ENCODE data around the gene ETS1. TPM values are rescaled to one million over a fixed set of nuclear protein-coding genes. Genes with fewer than 3 reads are reported as not detected.

The ETS1 gene
- total and polyA plus RNA-seq, 5 experiments from 2014 or later, result 407 to 962 (median 433) TPM

DNA sequence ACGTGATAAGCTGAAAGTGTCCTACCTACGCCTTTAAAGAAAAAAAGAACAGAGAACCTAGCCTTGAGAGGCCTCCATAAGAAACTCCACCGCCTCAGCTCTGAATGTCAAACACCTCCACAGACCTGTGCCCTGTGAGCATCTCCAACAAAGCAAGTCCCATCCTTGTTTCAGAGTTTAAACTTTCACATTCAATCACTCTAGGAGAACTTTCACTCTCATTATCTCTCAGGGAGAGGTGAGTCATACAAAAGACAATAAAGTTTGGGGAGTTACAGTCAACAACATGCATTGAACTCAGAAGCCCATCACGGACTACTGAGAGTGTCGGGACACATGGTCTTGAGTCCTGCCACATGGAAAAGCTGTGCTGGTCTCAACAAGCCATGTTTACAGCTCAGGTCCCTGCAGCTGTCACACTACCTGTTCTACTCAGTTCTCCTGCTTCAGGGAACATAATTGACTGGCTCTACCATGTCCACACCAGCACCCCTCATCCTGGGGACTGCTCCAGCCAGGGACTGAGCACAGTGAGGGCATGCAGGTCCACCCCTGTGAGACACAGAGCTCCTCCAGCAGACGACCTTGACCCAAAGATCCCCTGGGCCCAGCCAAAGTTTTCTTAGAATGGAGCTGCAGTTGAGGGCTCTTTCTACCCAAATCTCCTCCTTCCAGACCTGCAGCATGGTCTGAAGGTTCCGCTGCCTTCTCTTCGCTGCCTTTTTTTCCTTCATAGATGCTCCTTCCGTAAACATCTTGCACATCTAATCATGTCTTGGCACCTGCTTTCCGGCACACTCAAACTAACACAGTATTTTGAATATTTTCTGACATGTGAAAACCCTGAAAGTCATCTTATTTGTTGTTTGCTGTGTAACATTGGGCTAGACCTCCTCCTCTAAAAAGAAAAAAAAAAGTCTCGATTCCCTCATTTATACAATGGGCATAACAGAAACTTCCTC, 114.9 kb downstream of the ETS1 start:
- Mint-ChIP-seq H3K4me3 (peak overlapping the region; percentile 75 to 93 (median 88)), H3K9me3 (no peaks in the 10 kb centered on the region), H3K36me3 (peaks cover 30 to 99% (median 72%) of the 10 kb centered on the region in 3 donors), H3K27ac (peak overlapping the region; percentile 93 to 99 (median 98)), H3K27me3 (no peaks in the 10 kb centered on the region), H3K4me1 (peaks cover 67 to 100% (median 96%) of the 10 kb centered on the region in 4 donors)
- POLR2A ChIA-PET, result interaction anchor here (0.7 to 18.1 kb wide), 21 partner anchors 10 to 186 kb away, joined by 3 to 398 read pairs (median 8); no protein-coding TSS in a partner anchor
- DNase-seq, result peak in 6 of 10 donors; percentile 26 to 56 (median 50)
- ATAC-seq, result peak; percentile 2 to 33

DNA sequence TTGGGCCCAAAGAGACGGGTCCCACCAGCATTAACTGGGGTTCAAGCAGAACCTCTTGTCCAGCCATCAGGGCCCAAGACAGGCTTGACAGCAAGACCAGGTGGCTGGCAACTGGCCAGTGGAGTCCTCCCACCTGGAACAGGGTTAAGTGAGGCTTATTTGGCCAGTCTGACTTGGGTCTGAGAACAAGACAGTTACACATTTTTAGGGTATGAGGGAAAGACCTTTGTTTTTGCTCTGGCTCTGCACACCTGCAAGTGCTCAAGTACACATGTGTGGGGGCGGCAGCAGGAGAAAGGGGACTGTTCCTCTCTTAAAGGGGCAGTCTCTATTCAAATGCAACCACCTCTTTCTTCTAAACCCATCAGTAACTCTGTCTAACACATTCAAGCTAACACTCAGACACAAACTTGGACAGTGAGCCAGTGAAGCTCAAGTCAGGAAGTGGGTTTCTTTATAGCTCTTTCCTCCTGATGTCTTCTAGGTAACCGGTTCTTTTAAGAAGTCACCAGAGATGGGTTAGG, 116.2 kb downstream of the ETS1 start:
- peaks cover 26 to 99% (median 75%) of the 10 kb centered on the region in 3 donors for H3K36me3 Mint-ChIP-seq
- no peaks in the 10 kb centered on the region for H3K9me3 Mint-ChIP-seq
- POLR2A ChIA-PET, result interaction anchor here (1.3 to 18.1 kb wide), 14 partner anchors 8 to 175 kb away, joined by 3 to 398 read pairs (median 32); no protein-coding TSS in a partner anchor
- ATAC-seq (peak; percentile 43 to 54), DNase-seq (peak; percentile 25 to 85 (median 65))
- H3K4me1 Mint-ChIP-seq, result peaks cover 65 to 100% (median 96%) of the 10 kb centered on the region in 4 donors
- no peaks in the 10 kb centered on the region for H3K27me3 Mint-ChIP-seq
- peak overlapping the region; percentile 93 to 99 (median 98) for H3K27ac Mint-ChIP-seq
- H3K4me3 Mint-ChIP-seq, result peak overlapping the region; percentile 75 to 93 (median 88)

DNA sequence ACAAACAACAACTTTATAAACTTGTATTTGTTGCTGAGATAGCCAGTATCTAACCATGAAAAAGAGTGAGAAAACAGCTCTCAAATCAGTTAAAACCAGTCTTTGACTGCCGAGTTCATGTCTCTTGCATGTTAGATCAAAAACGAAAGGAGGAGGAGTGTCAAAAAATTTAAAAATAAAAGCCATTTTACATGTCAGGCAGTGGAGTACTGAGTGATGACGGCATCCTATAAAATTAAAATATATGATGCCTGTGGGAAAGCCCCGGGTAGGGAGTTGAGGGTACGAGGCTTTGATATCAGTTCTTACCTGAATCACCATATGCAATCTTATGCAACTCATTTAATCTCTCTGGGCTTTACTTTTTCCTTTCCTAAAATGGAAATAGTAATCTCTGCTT, 117.3 kb downstream of the ETS1 start:
- Mint-ChIP-seq H3K4me3 (peak overlapping the region; percentile 63 to 89 (median 85)), H3K4me1 (peaks cover 69 to 100% (median 96%) of the 10 kb centered on the region in 4 donors), H3K27me3 (no peaks in the 10 kb centered on the region), H3K36me3 (peaks cover 23 to 99% (median 71%) of the 10 kb centered on the region in 3 donors), H3K9me3 (no peaks in the 10 kb centered on the region), H3K27ac (peak overlapping the region; percentile 93 to 99 (median 98))
- POLR2A ChIA-PET, result interaction anchor here (1.2 to 18.1 kb wide), 11 partner anchors 7 to 185 kb away, joined by 3 to 398 read pairs (median 20); no protein-coding TSS in a partner anchor
- DNase-seq, result peak in 7 of 10 donors; percentile 51 to 85 (median 73)
- ATAC-seq, result peak; percentile 24 to 63

DNA sequence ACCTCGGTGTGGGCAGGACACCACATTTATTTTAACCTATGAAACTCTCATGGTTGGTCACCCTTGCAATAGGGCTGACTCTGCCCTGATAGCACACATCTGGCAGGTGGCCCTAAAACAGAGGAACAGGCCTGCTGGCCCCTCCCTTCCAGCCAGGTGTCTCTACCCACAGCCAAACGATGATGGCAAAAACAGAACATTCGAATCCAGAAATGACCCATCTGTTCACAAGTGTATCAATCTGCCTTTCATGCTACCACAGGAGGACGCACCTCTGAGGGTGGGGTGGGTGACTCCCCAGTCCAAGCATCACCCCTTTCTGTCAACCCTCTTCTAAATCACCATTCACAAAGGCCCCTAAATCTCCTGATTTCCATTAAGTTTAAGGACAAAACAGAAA, 118.1 kb downstream of the ETS1 start:
- ATAC-seq, result no peak
- H3K9me3 Mint-ChIP-seq, result no peaks in the 10 kb centered on the region
- POLR2A ChIA-PET, result interaction anchor here (0.9 to 18.1 kb wide), 16 partner anchors 5 to 185 kb away, joined by 3 to 398 read pairs (median 6); no protein-coding TSS in a partner anchor
- no peaks in the 10 kb centered on the region for H3K27me3 Mint-ChIP-seq
- peaks cover 69 to 100% (median 96%) of the 10 kb centered on the region in 4 donors for H3K4me1 Mint-ChIP-seq
- no peak for DNase-seq
- H3K4me3 Mint-ChIP-seq, result peak overlapping the region; percentile 63 to 89 (median 85)
- peak overlapping the region; percentile 93 to 99 (median 98) for H3K27ac Mint-ChIP-seq
- peaks cover 16 to 99% (median 72%) of the 10 kb centered on the region in 3 donors for H3K36me3 Mint-ChIP-seq

DNA sequence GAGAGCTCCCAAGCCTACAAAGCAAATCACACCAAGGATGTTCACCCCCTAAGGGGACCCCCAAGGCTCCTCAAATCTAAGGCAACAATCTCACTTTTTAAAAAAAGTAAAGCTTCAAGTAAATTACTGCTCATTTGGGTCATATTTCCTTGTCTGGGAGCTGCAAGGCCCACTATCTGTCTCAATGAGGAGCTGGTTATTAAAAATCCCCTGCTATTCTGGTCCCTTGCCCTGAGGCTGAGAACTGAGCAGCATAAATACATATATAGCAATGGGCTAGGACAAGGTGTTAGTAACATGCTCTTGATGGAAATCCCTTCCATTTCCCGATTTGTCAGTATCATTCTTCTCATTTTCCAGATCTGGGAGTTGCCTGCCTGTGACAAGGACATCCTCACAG, 119.2 kb downstream of the ETS1 start:
- no peak for ATAC-seq
- Mint-ChIP-seq H3K4me3 (peak overlapping the region; percentile 66 to 89 (median 86)), H3K9me3 (no peaks in the 10 kb centered on the region), H3K4me1 (peaks cover 70 to 100% (median 96%) of the 10 kb centered on the region in 4 donors), H3K36me3 (peaks cover 16 to 99% (median 76%) of the 10 kb centered on the region in 3 donors), H3K27ac (peak overlapping the region; percentile 93 to 99 (median 98)), H3K27me3 (no peaks in the 10 kb centered on the region)
- DNase-seq, result no peak
- POLR2A ChIA-PET, result interaction anchor here (1.0 to 18.1 kb wide), 12 partner anchors 6 to 172 kb away, joined by 3 to 398 read pairs (median 8); no protein-coding TSS in a partner anchor

DNA sequence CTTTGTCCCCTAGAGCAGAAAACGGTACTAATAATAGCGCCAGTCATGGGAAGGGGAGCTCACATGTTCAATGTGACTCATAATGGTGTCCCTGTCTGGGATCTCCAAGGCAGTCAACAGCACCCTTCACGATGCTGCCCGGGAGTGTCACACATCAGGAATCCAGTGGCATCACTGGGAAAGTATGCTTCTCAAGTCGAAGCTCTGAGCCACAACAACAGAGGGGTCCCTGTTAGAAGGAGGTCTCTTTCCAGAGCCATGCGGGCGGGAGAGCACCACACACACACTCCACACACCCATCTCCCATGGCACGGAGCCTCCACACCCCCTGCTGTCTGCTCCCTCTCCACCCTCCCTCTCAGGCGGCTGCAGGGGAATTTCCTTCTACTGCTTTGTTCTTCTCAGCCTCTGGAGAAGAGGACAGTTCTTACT, 119.7 kb downstream of the ETS1 start:
- POLR2A ChIA-PET, result interaction anchor here (1.0 to 18.1 kb wide), 12 partner anchors 6 to 172 kb away, joined by 3 to 398 read pairs (median 6); no protein-coding TSS in a partner anchor

DNA sequence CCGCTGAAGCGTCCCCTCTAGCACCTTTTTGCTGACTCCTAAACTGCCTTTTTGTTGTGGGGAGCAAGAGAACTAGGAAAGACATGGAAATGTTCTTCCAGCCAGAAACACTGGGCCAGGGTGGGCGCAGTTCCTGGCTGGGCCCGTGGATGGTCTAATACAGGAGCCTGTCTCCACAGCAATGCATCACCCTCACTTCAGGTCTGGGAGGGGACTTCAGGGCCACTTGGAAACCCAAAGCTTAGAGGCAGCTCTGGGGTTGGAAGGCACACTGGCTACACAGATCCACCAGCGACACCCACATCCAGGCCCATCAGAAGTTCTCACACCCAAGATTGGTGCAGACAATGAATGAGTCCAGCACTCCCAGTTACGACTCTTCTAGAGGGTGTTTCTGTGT, 120.3 kb downstream of the ETS1 start:
- ATAC-seq (peak; percentile 3 to 7), DNase-seq (no peak)
- H3K27ac Mint-ChIP-seq, result peak overlapping the region; percentile 93 to 99 (median 98)
- peaks cover 68 to 100% (median 95%) of the 10 kb centered on the region in 4 donors for H3K4me1 Mint-ChIP-seq
- H3K36me3 Mint-ChIP-seq, result peaks cover 12 to 99% (median 80%) of the 10 kb centered on the region in 3 donors
- POLR2A ChIA-PET, result interaction anchor here (1.0 to 18.1 kb wide), 11 partner anchors 7 to 171 kb away, joined by 3 to 398 read pairs (median 7); no protein-coding TSS in a partner anchor
- peak overlapping the region; percentile 66 to 89 (median 86) for H3K4me3 Mint-ChIP-seq
- no peaks in the 10 kb centered on the region for H3K27me3 Mint-ChIP-seq
- no peaks in the 10 kb centered on the region for H3K9me3 Mint-ChIP-seq

More for the DNA sequence above, 119.7 kb downstream of the ETS1 start:
- Mint-ChIP-seq H3K4me1 (peaks cover 71 to 100% (median 96%) of the 10 kb centered on the region in 4 donors), H3K36me3 (peaks cover 13 to 99% (median 76%) of the 10 kb centered on the region in 3 donors), H3K27me3 (no peaks in the 10 kb centered on the region), H3K27ac (peak overlapping the region; percentile 93 to 99 (median 98)), H3K9me3 (no peaks in the 10 kb centered on the region), H3K4me3 (peak overlapping the region; percentile 66 to 89 (median 86))
- ATAC-seq, result peak in 1 of 2 donors; percentile 4
- peak in 3 of 10 donors; percentile 49 to 71 (median 70) for DNase-seq

DNA sequence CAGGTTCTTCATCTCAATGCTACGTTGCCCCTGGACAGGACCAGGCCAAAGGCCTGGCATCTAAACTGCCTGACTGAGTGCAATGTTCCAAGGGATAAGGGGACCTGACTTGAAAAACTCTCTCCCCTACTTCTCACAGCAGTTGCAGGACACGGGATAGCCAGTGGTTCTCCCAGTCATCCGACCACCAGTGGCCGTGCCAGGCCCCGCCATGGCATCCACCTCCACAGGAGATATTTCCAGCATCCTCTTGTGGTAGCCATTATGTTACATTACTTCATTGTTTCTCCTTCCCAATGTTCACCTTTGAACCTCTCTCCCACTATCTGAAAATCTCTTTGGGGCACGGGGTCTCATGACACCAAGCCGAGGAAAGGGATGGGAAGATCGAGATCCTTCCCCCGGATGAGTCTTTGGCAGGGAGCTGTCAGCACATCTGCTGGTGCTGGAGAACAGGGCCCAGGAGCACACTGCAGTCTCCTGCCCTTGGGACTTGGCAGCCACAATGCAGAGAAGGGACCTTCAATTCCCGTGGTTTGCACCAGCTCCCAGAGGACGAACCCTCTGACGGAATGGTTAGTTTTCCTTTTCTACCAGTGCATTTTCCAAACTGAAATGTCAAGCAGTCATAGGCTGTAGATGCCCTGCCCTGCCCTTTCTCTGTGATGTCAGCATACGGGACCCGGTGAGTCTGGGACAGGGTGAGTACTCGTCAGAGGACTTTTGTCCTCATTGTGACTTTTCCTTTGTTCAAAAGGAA, 121.2 kb downstream of the ETS1 start:
- Mint-ChIP-seq H3K36me3 (peaks cover 16 to 99% (median 87%) of the 10 kb centered on the region in 3 donors), H3K9me3 (no peaks in the 10 kb centered on the region), H3K27ac (peak overlapping the region; percentile 93 to 99 (median 98)), H3K4me1 (peaks cover 65 to 100% (median 95%) of the 10 kb centered on the region in 4 donors), H3K4me3 (peak overlapping the region; percentile 66 to 89 (median 86)), H3K27me3 (no peaks in the 10 kb centered on the region)
- no peak for DNase-seq
- POLR2A ChIA-PET, result interaction anchor here (0.8 to 18.1 kb wide), 8 partner anchors 8 to 164 kb away, joined by 3 to 398 read pairs (median 96); no protein-coding TSS in a partner anchor
- ATAC-seq, result no peak

DNA sequence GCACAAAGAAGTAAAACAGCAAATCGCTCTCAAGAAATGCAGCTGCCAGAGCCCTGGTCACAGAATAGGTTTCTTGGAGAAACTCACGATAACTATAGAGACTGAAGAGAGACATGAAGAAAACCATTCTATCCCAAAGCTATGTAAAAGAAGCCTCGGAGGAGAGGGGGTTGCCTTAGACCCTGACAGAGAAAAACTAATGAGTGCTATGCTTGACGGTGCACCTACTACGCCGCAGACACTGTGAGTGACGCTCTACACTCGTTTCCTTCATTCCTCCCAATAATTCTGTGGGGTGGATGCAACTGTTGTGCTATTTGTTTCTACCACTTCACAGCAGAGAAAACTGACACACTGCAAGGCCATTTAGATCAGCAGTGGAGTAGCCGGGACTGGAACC, 121.8 kb downstream of the ETS1 start:
- Mint-ChIP-seq H3K27me3 (no peaks in the 10 kb centered on the region), H3K27ac (peak overlapping the region; percentile 93 to 99 (median 98)), H3K9me3 (no peaks in the 10 kb centered on the region), H3K36me3 (peaks cover 21 to 100% (median 89%) of the 10 kb centered on the region in 3 donors), H3K4me3 (peak overlapping the region; percentile 66 to 89 (median 86)), H3K4me1 (peaks cover 67 to 100% (median 96%) of the 10 kb centered on the region in 4 donors)
- ATAC-seq (peak; percentile 11 to 37), DNase-seq (peak in 6 of 10 donors; percentile 48 to 73 (median 51))
- POLR2A ChIA-PET, result interaction anchor here (0.7 to 18.1 kb wide), 14 partner anchors 8 to 175 kb away, joined by 3 to 398 read pairs (median 9); no protein-coding TSS in a partner anchor

DNA sequence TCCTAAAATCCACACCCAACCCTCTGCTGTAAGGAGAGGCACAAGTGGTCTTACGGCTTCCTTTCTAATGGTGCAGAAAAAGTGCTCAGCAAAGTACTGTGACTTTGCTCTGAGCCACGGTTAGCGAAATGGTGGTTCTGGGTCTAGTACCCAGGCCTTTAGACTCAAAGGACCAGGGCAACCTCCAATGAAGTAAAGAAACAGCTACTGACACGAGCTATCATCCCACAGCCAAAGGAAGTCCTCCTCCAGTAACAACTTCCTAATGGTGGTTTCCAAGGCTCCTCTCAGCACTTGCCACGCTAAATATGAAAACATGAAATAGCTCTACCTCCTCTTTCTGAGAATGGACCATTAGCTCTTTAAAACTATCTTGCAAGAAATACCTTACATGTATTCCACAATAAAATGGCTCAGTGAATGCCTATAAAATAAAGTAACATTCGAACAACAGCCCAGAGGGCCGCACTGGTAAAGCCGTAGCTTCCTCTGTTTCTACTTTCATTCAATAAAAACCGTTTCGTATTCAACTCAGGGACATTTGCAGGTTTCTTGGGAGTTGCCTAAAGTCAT, 122.4 kb downstream of the ETS1 start:
- Mint-ChIP-seq H3K4me1 (peaks cover 69 to 100% (median 99%) of the 10 kb centered on the region in 4 donors), H3K27me3 (no peaks in the 10 kb centered on the region), H3K4me3 (peak overlapping the region; percentile 66 to 89 (median 86)), H3K9me3 (no peaks in the 10 kb centered on the region), H3K36me3 (peaks cover 16 to 100% (median 90%) of the 10 kb centered on the region in 3 donors), H3K27ac (peak overlapping the region; percentile 93 to 99 (median 98))
- peak; percentile 4 to 14 for ATAC-seq
- POLR2A ChIA-PET, result interaction anchor here (0.7 to 18.1 kb wide), 18 partner anchors 9 to 182 kb away, joined by 3 to 398 read pairs (median 6); no protein-coding TSS in a partner anchor
- DNase-seq, result no peak

Measured in naive thymus-derived CD8-positive, alpha-beta T cell (primary cell).